T47D (cell line): ENCODE data around the gene ERFL.

Source experiments
- DNase-seq, 2 experiments: peaks; one replicate each; pipeline versions ENCODE4 v3.0.0 to v3.0.0-alpha.2; 2011 to 2012; ENCODE audit warnings: low read depth in 1 of 2, low spot score in 1 of 2
- JUND ChIP-seq: IDR thresholded peaks from 2 replicates; pipeline ENCODE4 v1.6.1; 2012; ENCODE audit warnings: low read depth
- in situ Hi-C: cut with HindIII; loops from 2 replicates; pipeline ENCODE4 v1.10.0; 2016; ENCODE audit warnings: low sequenced_read_pairs, low pct_unique_long_range_greater_than_20kb

Gene ERFL

GRCh38 chr19:41928754-41929535 is 696 bp upstream of the ERFL start:
- no peak for DNase-seq
- in situ Hi-C loops: no loop called here

GRCh38 chr19:41927497-41928192 is 604 bp downstream of the ERFL start:
- no peak for DNase-seq
- TF ChIP-seq JUND: no peak
- in situ Hi-C loops: no loop called here

More at GRCh38 chr19:41928754-41929535, 696 bp upstream of the ERFL start:
- TF ChIP-seq JUND: no peak

DNA sequence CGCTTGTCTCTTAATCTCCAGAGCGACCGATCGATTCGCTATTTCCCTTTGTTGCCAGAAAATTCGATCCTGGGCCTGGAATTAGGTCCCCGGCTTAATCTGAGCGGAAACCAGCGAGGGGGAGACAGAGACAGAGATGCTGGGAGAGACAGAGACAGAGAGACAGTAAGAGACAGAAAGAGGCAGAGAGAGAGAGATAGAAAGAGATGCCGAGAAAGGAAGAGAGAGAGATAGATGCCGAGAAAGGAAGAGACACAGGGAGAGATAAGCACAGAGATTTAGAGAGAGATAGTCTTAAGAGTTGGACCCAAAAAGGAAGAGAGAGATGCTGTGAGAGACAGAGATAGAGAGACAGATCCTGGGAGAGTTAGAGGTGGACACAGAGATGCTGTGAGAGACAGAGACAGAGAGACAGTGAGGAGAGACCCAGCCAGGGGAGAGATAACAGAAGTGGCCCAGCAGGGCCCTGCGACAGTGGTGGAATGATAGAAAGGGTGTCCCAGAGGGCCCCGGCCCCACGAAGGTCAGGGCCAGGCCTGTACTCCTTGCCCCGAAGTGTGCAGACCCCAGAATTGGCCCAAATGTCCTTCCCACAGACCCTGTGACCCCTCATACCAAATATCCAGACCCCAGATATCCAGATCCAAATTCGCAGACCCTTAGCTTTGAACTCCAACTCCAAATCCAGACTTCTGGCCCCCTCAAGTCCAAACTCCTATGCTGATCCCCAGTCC is 1.3 kb downstream of the ERFL start:
- no peak for DNase-seq
- no peak for TF ChIP-seq JUND
- in situ Hi-C loops: no loop called here

DNA sequence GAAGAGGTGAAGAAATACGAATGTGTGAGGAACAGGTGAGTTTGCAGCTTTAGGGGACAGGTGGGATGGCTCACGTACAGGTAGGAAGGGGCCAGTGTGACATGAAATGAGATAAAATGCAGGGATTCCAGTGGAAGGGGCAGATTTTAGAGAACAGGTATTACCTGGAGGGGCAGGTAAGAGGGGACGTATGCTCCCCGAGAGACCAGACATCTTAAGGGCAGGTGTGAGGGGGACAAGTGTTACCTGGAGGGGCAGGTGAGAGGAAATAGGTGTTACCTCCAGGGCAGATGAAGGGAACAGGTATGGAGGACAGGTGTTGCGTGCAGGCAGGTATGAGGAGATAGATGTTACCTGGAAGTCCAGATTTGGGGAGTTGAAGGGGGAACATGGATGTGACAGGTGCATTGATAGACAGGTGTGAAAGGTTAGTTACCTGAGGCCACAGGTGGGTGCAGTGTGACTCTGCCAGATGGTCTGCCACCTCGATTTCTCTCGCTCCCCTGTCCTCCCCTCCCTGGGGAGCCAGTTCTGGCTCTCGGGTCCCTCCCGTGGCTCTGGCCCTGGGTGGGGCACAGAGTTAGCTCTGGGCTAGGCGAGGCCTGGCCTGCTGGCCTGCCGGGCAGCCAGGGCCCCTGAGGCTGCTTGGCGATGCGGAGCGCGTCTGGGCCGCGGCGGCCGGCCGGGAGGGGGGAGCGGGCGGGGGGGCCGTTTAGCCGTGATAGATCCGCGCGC is 2.1 kb downstream of the ERFL start:
- no peak for TF ChIP-seq JUND
- DNase-seq: no peak
- in situ Hi-C loops: no loop called here

DNA sequence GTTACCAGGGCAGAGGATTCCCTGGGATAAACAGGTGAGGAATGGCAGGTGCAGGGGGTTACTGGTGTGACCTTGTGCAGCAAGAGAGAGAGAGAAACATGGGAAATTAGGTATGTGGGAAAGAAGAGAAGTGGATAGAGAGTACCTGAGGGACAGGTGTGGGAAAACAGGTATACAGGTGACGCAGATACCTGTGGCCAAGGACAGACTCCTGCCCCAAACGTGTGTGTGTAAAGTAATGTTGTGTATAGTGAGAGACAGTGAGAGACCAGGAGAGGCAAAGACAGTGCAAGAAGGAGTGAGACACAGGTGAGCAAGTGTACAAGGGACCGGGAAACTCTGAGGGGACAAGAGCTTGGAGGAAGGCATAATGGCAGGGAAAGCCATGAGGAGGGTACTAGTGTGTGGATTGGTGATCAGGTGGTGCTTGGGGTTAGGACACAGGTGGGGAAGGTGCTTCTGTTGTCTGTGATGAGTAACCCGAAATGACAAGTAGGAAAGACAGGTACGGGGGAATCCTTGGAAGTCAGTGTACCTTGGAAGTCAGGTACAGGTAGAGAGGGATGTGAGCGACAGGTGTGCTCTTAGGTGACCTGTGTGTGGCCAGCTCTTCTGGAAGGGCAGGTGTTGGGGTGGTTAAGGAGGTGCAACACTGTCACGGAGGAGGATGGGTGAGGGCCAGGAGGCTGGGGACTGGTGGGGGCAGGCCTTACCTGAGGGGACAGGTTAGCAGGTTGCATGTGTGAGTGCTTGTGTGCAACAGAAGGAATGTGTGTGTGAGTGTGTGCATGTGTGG is 2.8 kb downstream of the ERFL start:
- TF ChIP-seq JUND: no peak
- DNase-seq: no peak
- in situ Hi-C loops: no loop called here

DNA sequence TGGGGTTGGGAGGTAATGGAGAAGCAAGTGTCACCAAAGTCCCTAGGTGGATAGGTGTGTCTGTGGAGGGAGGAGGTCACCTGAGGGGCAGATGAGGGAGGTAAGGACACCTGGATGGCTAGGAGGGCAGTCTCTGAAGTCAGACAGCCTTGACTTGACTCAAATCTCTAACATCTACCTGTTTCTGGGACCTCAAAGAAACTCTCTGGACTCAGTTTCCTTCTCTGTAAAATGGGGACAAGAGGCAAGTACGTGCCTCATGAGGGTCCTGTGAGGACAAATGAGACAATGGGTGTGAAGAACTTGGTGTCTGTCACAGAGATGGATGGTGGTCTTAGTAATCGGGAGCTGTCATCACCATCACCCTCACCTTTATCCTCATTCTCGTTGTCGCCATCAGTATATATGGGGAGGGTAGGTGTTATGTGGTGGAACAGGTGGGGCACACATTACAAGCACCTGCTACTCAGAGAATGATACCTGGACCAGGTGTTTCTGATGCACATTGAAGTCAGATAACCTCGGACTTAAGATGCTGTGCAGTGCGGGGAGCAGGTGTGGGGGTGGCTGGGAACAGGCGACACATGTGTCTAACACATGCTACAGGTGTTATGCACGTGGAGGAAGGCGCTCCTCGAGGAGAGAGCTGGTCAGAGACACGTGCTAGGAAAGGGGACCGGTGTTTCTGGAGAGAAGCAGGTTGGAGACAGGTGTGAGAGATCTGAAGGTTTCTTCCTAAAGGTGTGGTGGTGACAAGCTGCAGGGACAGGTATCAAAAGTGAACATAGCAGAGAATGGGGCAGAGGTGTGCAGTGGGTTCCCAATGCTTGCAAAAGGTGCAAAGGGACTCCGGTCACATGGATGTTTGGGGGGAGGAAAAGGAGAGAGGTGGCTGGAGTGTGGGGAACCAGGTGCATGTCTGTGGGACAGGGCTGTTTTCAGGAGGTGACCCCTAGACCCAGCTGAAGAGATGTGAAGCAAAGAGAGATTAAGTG is 3.8 kb downstream of the ERFL start:
- in situ Hi-C loops: no loop called here
- TF ChIP-seq JUND: no peak
- DNase-seq: no peak

- DNase-seq: no peak
- in situ Hi-C loops: no loop called here
- no peak for TF ChIP-seq JUND
Measured at GRCh38 chr19:41923045-41923788, 5.0 kb downstream of the ERFL start.

GRCh38 chr19:41922585-41922984 is 5.7 kb downstream of the ERFL start:
- in situ Hi-C loops: no loop called here
- DNase-seq: no peak
- TF ChIP-seq JUND: no peak

DNA sequence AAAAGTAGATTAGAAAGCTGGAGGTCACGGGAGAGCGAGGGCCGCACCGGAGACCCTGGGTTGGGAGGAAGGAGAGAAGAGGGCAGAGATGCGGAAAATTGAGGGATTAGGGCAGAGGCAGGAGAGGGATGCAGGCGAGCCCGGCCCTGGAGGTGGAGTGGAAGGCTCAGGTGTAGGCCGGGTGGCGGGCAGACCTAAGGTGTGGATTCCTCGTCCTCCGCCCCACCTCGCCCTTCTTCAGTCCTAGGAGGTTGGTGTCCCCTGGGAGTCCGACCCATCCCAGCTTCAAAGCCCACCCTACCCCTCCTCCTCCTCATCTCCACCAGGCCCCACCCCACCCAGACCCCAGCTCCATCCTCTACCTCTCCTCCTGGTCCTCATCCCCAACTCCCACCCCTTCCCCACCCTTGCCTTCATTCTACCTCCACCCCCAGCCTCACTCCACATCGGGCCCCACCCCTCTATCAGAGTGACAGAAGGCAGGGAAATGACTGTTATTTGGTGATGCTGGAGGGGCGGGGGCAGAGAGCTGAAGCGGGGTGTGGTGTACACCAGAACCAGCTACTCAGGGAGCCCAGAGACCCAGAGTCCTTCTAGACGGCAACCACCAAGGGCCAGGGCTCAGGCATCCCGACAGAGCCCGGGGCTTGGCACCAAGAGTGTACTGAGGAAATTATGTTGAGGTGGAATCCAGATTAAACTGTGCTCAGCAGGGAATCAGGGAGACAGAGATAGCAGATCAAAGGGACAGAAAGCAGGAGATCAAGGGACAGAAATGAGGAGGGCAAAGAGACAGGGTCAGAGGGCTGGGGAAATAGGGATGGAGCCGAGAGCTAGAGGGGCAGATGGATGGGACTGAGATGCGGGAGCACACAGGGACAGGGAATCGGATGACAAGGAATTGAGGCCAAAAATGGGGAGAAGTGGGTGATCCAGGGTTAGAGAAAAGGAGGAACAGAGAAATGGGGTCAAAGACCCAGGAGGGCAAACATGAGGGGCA is 6.4 kb downstream of the ERFL start:
- in situ Hi-C loops: no loop called here
- no peak for TF ChIP-seq JUND
- no peak for DNase-seq
